ENCODE measurements around the gene ADARB2.
"Not testable (repeated sequence)": the region's sequence is repeated elsewhere in the genome, so short reads cannot be mapped to it uniquely, and the experiment has no call there.

ADARB2 gene

DNA sequence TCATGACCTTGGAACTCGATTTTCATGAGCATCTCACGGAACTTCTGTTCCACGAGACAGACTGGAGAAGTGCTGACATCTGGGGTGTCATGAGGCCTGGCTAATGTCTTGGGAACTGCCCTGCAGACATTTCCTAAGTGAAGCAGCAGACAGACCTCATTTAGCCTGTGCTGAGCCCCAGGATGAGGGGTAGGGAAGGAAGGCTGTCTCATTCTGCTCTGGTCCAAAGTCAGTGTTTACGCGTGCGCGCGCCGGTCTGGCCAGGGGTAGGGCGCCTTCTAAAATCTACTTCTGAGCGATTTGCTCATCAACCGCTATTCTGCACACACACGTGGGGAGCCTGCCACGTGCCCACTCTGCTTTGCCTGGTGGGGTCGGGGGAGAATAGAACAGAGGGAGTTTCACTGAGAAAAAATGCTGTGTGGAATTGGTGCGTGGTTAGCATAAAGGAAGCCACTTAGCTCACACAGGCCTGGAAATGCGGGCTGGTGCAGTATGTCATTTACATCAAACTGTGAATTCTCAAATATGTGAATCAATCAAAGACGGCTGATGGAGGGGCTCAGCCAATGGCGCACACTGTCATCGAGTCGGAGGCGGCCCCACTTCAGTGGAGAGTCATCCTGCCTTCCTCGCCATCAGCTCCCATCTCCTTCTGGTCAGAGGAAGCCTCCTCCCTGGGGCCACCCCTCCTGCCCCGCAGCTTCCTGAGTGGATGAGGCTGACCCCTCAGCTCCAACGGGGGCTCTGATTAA lies 335.1 kb downstream of the ADARB2 start:
- no peak for DNase-seq

DNA sequence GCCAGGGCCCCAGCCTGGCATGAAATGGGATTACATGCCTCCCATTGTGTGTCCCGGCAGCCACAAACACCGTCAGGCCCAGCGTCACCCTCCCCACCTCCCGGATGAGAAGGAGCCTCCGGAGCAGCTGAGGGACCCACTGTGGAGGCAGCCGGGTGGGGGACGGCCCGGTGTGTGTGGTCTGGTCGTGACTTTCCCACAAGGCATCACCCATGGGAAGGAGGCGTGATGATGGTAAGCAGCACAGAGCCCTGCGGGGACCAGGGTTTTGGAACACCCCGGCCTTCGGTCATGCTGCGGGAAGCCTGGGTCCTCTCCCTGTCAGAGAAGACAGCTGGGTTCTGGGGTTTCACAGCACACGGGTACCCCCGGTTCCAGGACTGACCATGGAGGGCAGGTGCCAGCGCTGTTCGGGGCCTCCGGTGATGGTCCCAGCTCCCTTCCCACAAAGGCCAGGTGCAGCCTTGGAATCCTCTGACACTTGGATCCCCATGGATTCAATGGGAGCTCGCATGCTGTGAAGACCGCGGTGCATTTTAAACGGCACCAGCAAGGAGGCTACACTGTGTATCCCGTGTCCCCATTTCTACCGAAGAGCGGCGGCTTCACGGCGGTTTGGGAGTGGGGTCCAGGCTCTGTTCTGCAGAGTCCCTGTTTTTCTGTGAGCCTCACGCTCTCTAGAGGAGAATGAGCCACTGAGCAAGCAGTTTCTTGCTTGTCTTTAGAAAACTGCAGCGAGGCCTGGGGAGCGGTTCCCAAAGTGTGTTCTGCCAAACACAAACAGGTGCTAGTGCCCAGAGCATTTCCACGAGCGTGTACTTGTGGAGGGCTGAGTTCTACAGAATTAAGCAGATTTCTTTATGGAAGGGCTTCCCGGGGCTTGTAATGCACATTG lies 336.0 kb downstream of the ADARB2 start:
- DNase-seq: no peak

DNA sequence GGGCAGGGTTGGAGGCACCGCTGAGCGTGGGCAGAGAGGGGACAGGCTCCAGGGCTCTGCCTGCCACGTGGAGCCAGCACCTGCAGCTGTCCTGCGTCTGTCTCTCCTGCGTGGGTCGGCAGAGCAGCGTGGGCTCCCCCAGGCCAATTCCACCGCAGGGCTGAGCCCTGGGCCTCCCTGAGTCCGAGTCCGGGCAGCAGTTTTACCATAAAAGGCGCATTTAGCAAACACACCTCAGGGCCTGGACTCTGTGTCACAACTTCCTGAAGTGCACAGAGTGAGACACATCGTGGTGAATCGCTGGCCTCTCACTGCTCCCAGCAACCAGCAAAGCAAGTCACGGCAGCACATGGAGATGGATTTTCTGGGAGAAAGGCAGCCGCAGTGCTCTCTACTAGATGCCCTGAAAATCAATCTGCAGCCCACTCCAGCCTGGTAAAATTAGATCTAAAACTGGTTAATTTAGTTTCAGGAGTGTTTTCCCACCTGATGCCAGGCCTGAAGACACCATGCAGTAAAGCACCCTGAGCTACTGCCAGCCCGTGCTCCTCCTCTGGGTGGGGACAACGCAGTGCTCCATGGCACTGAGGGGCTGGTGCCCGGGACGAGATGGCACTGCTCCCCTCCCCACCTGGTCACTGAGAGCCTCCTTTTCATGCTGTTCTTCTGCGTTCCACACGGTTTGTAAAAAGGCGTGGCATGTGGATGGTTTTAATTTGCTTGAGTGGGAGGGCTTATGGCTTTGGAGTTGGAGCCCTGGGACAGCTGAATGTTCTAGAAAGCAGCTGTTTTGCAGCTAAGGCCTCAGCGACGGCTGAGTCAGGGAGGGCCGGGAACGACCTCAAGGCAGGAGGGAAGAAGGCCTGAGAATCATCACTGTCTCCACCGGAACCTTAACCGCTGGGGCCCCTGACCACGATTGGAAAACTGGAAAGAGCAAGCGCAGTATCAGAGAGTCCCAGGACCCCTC lies 336.9 kb downstream of the ADARB2 start:
- no peak for DNase-seq

DNA sequence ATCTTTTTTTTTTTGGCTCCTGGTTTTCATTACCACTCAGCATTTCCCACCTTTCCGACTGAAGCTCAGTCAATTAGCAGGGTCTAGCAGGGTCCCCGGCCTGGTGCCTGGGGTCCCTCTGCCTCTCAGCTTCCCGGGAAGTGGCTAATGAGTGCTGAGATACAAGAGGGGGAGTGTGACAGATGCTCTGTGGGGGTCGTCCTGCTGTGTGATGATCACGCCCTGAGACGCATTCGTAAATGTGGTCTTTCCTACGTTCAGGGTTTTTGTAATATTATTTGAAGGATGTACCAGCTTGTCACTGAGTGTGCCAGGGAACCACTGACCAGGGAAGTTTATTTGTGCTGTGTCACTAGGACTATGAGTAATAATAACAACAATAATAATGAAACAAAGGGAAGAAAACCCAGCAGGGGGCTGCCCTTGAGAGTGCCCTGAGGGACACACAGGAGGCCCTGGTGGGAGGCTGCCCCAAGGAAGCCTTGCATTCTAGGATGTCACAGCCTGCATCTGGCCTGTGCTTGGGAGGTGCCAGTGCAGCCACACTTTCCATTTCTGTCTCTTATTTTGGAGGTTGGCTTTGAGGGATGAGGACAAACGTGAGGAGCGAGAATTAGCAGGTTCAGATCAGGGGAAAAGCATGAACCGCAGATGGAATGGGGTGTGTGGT lies 337.8 kb downstream of the ADARB2 start:
- no peak for DNase-seq

DNA sequence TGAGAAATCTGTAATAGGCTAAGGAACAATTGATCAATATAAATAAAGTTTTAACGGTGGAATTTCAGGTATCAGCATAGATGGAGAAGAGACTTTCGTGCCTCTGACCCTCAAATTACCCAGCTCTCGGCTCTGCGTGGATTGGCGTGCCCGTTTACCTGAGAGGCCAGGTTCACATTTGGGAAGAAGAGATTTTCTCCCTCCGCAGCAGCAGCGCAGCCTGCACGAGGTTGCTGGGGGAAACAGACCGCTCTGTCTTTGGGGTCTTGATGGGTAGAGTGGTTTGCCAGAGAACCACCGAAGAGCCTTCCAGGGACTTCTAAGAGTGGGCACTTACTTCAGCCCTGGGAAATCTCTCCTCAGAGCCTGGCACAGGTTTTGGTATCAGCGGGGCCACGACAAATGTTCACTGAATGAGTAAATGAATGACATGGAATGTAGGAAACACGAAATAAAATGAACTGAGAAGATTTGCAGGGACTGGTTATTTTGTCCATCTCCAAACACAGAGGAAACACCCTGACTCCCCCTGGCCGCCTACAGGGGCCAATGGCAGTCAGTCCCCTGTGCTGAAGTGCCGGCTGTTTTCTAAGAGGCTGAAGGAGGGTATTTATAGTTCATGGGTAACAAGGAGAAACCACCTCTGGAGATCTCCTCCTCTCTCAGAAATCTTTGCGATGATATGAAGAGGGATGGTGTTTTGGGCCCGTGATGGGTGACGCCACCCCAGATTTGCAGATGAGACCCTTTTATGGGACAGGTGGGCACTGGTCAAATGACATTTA lies 338.5 kb downstream of the ADARB2 start:
- no peak for DNase-seq

DNA sequence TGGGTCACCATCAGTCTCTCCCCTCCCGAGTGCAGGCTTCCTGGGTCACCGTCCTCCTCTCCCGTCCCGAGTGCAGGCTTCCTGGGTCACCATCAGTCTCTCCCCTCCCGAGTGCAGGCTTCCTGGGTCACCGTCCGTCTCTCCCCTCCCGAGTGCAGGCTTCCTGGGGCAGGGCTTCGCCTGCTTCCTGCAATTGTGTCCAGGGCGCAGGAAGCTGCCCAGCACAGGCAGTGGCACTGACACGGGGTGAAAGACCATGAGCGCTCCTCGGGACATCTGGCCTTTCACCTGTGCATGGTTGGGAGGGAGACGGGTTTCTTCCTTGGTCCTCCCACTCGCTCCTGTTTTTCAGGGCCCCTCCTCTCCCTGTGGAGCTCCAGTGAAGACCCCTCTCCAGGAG lies 339.2 kb downstream of the ADARB2 start:
- DNase-seq: not testable (repeated sequence)

DNA sequence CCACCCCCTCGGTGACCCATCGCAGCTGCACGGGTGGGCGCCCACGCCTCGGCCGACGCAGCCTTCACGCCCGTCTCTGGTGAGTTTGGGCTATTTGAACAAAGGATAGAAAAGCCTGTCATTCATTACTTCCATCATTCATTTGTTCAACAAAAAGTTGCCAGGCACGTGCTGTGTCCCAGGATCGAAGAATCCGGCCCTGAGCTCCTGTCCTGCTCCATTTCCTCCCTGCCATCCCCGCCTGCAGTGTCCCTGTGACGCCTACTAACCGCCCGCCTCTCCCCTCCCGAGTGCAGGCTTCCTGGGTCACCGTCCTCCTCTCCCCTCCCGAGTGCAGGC lies 341.1 kb downstream of the ADARB2 start:
- DNase-seq: no peak

DNA sequence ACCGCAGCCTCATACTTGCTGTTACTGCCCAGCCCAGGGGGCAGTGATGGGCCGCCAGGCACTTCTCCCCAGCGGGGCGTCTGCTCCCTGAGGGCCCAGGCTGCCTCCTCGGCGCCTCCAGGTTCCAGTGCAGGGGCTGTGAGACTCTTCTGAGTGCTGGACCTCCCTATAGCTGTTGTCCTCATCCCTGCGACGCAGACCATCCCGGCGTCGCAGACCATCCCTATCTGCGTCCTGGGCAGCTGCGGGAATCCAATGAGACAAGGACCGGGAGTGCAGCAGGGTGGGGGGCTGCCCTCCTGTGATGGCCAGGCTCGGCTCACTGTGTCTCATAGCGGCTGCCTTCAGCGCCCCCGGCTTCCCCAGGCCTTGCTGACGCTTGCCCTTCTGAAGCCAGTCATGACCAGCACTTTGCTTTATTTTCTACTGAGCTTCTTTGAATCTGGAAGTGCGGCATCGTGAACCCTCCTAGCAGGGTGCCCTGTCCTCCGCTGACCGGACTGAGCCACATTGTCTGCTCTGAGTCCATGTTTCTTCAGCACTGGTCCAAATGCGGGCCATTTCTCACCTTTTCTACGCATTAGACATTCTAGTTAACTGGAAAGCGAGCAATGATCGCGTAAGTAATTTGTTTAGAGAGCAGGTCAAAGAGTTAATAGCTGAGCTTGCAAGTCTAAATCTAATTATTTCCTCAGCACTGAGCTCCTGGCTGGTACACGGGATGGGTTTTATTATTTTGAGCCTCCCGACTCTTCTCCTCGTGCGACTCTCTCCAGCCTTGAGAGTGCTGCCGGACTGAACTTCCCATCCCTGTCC lies 341.6 kb downstream of the ADARB2 start:
- no peak for DNase-seq

DNA sequence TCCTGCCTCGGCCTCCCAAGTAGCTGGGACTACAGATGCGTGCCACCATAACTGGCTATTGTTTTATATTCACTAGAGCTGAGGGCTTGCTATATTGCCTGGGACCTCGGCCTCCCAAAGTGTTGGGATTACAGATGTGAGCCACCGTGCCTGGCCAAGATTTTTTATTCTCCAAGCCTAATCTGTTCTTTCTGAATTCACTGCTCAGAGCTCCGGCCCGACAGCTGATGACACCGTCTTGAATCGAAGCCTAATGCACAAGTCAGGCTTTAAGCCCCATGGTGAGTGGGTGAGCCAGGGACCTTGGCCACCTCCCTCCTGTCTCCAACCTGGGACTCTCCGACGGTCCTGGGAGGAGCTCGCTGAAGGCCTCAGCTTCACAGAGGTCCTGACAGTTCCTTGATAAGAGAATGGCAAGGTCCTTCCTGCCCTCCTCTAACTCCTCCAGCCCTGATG lies 342.3 kb downstream of the ADARB2 start:
- DNase-seq: no peak

DNA sequence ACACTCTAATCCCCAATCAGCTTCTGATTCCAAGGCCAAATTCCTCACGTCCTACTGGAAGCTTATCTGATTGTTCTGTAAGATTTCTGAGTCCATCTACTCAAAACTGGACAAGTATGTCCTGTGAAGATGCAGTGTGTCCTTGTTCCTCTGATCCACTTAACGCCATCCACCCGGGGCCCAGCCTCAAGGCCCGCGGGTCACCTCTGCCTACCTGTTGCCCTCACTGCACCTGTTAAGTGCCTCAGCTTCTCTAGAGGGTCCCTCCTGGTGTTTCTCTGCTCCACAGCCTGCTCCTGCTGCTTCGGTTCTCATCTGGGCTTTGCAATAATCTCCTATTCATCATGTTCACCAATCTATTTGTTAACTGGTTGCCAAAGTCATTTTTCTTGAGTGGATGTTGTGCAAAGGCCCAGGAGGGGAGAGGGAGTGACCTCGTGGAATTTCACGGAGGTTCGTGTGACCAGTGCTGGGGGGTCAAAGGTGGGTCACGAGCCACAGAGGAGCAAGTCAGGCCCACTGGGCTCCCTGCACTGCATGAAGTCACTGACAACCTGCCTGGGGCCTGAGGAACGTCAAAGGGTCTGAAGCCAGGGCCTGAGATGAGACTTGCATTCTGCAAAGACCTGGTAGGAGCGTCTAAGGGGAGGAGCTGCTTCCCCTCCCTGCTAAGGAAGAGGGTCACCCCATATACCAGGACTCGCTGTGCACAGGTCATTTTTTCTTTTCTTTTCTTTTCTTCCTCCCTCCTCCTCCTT lies 343.0 kb downstream of the ADARB2 start:
- DNase-seq: no peak

DNA sequence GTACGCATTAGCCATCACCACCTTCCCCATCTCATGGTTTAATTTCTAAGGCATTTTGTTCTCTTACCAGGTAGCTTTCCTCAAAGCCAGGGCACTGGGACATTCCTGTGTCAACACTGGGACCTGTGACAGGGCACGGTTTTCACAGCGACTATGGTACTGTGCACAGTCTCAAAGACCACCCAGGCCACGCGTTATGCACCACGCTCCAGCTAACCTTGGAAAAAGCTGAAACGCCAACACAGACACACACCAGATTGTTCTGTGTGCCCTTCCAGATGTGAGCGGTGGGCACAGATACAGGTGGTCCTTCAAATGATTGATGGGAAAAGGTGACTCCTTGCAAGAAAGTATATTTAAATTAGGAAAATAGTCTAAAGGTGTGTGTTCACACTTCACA lies 343.8 kb downstream of the ADARB2 start:
- no peak for DNase-seq

DNA sequence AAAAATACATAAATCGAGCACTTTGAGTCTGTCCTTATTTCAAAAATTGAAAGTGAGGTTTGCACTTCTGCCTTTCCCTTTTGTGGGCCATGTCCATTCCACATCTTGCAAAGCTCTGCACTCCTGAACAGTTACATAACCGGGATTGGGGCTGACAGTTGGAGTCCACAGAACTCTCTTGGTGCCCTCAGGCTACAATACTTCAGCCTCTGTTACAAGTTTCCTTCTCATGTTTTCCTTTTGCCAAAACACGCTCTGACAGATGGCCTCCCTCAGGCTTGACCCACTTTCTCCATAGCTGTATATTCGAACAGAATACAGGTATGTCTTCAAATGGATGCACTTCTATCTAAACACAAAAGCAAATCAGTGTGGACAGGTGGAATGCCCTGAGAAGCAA lies 345.2 kb downstream of the ADARB2 start:
- no peak for DNase-seq

DNA sequence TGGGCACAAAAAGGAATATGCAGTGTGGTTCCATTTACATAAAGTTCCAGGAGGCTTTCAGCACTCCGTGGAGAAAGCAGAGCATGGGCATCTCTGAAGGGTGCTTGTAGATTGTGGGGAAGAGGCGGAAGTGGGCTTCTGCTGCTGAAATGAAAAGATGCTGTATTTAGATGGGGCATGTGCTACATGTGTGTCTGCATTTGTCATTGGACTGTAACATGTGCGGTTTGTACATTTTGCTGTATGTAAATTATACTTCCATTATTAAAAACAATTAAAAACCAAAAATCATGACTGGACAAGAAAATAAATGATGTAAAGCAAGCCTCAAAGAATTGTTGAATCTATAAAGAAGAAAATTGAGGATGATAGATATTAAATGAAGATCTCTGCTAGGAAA lies 347.1 kb downstream of the ADARB2 start:
- no peak for DNase-seq

DNA sequence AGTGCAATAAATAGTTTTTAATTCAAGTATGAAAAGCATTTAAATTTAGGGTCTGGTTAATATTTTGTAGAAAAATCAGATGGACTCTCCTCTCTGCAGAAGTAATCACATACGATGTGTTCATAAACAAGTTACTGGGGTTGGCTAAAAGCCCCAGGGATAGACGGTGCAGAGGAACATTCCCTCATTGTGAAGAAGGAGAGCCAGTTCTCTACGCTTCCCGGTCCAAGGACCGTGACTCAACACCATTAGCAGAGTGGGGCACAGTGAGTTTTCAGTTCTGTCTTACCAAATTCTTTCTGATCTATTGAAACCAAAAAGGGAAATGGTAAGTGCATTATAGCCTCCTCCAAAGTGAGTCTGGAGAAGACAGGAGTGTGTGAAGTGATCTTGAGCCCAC lies 353.3 kb downstream of the ADARB2 start:
- no peak for DNase-seq

DNA sequence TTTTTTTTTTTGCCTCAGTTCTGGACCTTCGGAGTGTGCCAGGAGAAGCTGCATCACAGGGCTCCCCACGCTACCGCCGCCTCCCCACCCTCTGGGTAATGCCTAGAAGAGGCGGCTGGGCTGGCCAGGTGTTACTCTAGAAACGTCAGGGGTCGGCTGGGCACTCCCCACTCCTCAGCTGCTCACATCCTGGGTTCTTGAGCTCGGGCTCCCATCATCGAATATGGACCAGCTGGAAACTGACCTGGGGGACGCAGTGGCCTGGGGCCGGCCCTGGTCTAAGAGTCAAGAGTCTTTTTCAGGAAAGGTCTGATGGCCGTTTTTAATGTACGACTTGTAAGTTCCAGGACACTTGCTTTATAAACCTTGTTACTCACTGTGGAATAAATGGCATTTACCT lies 354.6 kb downstream of the ADARB2 start:
- no peak for DNase-seq

DNA sequence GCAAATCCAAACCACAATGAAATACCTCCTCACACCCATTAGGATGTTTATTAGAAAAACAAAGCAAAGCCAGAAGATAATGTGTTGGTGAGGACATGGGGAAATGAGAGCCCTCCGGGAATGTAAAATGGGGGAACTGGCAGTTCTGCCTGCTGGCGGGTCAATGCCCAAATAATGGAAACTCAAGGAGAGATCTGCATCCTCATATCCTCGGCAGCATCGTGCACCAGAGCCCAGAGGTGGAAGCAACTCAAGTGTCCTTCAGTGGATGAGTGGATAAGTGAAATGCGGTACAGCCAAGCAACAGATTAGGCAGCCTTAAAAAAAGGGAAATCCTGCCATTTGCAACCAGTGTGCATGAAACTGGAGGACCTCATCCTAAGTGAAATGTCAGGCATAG lies 356.0 kb downstream of the ADARB2 start:
- no peak for DNase-seq

DNA sequence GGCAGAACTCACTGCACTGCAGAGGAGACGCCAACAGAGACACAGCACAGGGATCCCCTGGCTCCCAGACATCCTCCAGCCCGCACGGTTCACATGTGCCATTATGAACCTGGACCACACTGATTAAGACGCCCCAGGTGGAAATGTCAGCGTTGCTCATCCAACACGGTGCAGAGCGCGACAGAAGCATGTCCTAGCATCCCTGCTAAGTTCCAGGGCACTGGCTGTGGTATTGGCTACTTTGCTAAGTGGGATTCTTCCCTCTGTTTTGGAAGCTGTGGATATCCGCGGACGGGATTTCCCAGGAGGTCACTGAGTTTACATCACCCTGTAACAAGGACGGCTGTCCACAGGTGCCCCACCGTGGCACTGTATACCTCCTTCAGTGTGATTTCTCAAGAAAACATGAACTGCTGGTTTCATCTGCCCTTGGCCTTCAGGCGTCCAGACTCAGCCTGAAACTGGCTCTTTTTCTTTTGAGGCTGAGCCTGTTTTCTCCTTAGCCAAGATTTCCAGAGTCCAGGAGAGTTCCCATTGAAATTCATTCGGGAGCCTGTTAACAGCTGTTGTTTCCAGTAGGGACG lies 357.1 kb downstream of the ADARB2 start:
- no peak for DNase-seq

DNA sequence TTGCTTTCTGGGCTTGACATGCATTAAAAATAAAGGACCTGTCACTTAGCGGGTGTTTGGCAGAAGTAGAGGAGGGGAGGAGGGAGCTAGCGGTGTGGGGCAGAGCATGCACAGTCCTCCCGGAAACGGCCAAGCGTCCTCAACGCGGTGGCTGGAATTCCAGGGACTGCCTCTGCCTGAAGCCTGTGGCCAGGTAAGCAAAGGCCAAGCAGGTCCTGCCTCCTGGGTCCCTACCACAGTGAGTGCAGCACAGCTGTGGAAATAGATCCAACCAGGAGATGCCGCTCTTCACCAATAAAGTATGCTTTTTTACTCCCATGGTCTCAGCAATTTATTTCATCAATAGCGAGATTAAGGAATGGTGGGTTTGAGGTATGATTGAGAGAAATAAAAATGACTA lies 357.7 kb downstream of the ADARB2 start:
- DNase-seq: no peak

DNA sequence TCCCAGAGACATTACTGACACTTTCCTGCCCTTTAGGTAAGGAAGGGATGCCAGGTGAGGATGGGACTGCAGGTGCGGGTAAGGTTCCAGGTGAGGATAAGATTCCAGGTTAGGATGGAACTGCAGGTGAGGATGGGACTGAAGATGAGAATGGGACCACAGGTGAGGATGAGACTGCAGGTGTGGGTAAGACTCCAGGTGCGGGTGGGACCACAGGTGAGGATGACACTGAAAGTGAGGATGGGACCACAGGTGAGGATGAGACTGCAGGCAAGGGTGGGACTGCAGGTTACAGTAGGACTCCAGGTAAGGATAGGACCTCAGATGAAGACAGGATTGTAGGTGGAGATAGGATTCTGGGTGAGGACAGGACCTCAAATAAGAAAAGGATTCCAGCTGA lies 358.9 kb downstream of the ADARB2 start:
- DNase-seq: no peak
